GM19043 (cell line): ENCODE results near the gene NACA2.
"Not testable (repeated sequence)": the region's sequence is repeated elsewhere in the genome, so short reads cannot be mapped to it uniquely, and the experiment has no call there.

ENCODE experiments used
- ATAC-seq: cut with Tn5 transposase; IDR thresholded peaks from one replicate; pipeline ENCODE4 v1.9.1; 2021; ENCODE audit warnings: low read depth; ENCODE audit not compliant: unreplicated experiment

NACA2 gene

DNA sequence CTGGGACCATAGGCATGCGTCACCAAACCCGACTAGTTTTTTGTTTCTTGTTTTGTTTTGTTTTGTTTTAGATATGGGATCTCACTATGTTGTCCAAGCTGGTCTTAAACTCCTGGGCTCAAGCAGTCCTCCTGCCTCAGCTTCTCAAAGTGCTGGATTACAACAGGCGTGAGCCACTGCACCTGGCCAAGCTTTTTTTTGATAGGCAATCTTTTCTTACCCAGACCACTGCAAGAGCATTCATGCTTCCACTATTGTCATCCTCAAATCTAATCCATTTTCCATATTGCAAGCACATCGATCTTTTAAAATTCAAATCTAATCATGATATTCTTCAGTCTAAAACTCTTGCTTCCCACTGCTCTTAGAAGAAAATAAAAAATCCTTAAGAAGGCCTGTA, 10.3 kb upstream of the NACA2 start:
- no peak for ATAC-seq

- no peak for ATAC-seq
Observed at GRCh38 chr17:61600621-61601020, 9.6 kb upstream of the NACA2 start.

GRCh38 chr17:61599608-61600007, 8.6 kb upstream of the NACA2 start:
- no peak for ATAC-seq

DNA sequence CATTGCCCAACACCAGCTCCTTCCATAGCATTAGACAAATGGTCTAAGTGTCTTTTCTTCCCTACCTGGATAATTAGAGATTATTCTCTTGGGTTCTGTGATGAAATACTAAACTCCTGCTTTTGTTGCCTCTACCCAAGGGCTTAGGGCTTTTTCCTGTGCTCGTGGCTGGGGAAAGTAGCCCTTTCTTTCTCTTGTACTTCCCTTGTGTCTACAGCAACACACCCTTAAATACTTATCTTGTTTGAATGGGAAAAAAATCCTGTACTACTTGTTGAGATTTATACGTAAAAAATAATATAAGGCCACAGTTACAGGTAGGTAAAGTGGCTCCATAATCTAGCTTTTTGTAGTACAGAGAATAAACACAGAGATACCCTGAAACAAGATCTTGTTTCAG, 7.0 kb upstream of the NACA2 start:
- no peak for ATAC-seq

DNA sequence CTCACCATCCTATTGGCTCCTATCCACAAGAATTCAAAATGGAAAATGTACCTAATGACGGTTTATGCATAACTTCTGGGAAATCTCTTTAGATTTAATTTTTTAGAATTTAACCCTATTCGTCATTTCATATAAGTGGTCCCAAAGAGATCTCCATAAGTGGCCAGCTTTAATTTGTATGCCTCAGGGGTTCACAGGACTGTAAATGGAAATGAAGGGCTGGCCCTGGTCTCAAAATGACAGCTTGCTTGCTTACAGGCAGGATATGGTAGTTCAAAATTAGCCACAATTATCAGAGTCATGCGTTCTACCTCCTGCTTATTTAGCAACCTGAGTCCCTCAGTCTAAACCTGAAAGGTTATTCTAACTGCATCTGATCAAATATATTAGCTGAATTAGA, 6.6 kb upstream of the NACA2 start:
- ATAC-seq = no peak

GRCh38 chr17:61595418-61596186, 4.6 kb upstream of the NACA2 start:
- ATAC-seq = no peak

DNA sequence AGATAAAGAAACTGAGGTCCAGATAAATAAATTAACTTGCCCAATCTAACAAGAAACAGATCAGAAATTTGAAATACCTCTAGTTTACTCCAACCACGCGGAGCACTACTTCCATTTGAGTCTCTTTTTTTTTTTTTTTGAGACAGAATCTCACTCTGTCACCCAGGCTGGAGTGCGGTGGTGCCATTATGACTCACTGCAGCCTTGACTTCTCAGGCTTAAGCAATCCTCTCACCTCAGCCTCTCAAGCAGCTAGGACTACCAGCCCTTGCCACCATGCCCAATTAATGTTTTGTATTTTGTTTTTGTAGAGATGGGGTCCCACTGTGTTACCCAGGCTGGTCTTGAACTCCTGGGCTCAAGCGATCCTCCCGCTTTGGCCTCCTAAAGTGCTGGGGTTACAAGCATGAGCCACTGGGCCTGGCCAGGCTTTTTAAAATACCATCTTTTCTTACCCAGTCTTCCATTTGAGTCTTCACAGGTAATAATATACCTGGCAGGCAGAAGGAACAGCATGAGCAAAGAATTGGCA, 3.3 kb upstream of the NACA2 start:
- no peak for ATAC-seq

DNA sequence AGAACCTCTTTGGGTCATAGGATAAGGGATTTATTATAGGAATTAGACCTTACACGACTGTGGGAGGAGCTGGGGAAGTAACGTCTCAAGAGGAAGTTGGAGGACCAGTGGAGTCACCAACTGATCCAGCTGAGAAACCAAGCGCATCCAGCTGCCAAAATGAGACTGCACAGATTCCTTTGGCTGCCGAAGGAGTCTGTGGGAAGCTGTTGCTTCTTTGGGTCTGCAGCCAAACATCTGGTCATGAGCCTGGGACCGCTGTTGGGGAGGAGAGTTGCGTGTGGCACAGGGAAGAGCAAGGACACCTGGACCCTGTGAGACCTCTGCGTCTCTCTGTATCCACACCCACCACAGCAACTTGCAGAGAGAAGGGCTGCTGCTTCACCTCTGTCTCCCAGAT, 2.4 kb upstream of the NACA2 start:
- ATAC-seq = no peak

DNA sequence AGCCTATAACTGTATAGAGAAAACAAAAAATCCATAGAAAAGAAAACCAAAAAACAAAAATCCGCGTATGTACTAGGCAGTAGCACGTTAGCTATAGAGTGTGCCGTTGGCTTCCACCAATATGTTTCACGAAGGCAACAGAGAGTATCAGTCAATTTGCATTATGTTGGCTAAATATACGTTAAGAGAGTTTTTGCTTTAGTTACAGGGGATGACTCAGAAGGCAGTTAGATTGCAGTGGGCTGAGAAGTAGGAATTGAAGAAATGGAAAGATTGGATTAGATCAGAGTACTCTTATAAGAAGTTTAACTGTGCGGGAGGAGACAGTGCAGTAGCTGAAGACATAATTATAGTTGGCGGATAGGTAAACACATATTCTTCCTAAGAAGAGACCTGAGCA, 911 bp upstream of the NACA2 start:
- no peak for ATAC-seq

- no peak for ATAC-seq
Observed at GRCh38 chr17:61589990-61590389, 1.0 kb downstream of the NACA2 start.

DNA sequence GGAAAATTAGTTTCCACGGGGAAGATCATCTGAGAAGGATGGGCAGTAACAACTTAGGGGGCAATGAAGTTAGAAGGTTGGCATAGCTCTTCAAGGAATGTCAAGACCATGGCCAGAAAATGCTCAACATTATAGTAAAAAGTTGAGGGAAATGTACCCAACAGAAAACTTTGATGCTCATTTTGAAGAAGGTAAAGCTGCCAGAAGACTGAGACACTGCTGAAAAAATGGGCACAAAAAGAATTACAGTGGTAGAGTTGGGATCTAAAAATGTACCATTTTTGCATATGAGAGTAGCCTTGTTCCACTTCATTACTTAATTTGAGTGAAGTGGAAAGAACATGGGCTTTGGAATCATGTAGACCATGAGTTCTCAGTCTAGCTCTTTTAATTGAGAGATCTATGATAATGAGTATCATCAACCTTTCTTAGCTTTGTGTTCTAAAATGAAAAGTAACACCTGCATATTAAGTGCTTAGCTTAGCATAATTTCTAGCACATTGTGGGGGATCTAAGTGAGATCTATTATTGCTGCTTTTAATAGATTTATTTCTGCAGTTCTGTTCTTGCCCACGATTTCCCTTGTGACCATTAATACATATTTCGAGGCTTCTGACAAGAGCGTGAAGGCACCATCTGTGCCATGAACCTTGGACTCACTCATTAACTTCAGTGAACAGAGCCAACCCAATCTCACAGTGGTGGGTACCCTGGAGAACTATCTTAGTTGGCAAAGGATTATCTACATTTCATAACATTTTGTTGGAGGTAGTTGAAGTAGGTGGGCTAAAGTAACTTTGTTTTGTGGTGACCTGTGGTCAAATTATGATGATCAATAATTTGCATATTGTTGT, 3.0 kb downstream of the NACA2 start:
- no peak for ATAC-seq

DNA sequence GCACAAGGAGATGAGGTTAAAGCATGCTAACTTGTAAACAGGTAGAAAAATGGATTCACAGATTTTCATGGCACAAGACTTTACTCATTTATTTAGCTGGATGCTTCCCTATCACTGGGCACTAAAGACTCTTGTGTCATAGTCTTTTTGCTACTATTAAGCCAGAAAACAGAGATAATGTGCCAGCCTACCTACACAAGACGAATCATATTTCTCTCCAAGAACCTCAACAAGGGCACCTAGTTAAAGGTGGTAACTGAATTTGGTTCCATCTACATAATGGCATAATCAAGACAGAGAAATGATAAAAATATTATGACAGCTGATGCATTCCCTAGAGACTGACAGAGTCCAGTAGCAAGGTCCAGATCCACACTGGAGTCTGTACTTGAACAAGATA, 3.8 kb downstream of the NACA2 start:
- ATAC-seq = no peak

GRCh38 chr17:61586622-61587021, 4.4 kb downstream of the NACA2 start:
- ATAC-seq = not testable (repeated sequence)

GRCh38 chr17:61586031-61586566, 4.9 kb downstream of the NACA2 start:
- no peak for ATAC-seq

GRCh38 chr17:61584866-61585265, 6.2 kb downstream of the NACA2 start:
- ATAC-seq = no peak

GRCh38 chr17:61584266-61584665, 6.8 kb downstream of the NACA2 start:
- no peak for ATAC-seq

DNA sequence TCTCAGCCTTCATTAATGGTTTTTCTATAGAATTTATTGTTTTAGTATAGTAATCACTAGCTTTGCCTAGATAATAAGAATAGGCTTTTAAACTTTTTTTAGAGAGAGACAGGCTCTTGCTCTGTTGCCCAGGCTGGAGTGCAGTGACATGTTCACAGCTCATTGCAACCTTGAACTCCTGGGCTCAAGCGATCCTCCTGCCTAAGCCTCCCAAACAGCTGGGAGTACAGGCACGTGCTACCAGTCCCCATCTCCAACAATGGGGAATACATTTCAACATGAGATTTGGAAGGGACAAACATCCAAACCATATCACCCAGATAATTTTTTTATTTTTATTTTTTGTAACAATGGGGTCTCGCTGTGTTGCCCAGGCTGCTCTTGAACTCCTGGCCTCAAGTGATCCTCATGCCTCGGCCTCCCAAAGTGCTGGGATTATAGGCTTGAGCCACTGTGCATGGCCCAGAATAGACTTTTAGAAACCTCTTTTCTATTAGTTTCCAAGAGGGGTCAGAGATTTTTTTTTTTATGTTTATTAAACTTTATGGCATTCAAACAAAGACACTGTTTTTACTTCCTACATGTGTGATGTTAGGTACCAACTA, 7.3 kb downstream of the NACA2 start:
- ATAC-seq = no peak

- no peak for ATAC-seq
Observed at GRCh38 chr17:61583242-61583641, 7.8 kb downstream of the NACA2 start.

DNA sequence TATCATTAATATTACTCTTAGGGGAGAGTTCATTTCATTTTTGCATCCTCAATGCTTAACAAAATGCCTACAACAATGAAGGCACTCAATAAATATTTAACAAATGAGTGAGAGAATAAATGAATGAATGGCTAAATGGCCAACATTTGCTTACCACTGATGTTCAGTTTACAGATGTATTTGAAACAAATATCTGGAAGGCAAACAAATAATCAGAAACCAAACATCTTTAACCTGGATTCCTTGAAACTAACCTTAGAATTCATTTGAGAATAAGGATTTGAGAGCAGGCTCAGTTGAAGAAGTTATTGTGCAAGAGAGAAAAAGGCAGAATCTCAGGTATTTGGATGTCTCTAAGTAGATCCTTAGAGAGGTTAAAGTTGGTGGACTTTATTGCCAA, 8.4 kb downstream of the NACA2 start:
- no peak for ATAC-seq

DNA sequence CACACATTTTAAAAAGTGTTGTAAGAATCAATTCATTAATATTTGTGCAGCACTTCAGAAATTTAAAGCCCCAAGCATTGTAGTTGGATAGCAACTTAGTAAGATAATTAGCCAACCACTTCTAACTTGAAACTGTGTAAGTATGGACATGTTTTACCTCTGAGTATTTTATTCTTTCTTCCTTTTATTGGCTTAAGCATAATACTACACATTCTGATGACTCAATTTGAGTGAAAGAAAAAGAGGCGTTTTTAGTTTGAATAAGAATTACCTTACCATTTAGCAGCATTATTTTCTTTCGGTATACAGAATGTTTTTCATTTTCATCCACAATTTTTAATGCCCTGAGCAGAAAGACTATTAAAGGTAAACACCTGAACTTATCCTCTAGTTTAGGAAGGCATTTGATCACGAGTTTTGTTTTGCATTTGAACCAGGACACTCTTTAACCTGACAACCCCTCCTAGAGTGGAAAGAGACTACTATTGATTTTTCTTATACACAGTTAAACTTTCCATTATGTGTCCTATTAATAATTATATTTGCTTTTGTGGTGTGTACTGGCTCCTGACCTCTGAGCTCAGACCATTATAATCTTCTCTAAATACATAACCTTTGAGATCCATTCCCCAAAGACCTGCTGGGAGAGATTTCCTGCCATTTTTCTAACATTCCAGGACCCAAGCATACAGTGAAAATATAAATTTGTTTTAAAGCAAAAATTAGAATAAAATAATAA, 9.2 kb downstream of the NACA2 start:
- ATAC-seq = no peak
